Measurements from ENCODE around the gene CELF1. TPM values are rescaled to one million over a fixed set of nuclear protein-coding genes. Genes with fewer than 3 reads are reported as not detected.

CELF1 gene
- total and polyA plus RNA-seq, 11 donors, result 27.3 to 111 (median 85.5) TPM

DNA sequence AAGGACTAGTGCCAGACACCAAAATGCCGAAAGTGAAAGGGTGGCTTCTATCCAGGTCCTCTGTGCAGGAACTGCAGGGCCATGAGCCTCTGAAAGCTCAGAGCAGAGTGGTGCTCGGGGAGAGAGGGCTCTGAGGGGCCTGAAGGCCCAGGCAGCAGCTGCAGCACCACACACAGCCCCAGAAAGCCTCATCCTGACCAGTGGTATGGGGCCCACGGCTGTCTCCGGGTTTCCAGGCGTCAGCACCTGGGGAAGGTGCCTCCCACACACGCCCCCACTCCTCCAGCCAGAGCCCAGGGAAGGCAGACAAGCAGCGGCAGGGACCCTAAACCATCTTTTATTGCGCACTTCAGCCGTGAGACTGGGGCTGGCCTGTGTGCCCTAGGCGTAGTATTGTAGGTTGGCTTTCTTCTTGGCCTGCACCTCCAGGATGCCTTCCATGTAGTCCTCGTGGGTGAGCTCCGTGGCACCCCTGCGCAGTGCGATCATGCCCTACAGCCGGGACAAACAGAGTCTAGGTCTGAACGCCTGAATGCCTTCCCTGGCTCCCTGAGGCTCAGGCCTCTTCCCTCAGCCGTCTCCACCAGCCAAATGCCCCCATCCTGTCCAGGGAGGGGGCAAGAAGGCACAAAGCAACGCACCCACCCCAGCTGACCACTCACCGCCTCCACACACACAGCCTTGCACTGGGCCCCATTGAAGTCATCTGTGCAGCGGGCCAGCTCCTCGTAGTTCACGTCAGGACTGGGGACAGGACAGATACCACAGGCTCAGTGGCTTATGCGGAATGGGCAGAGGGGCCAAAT lies 134.3 kb downstream of the CELF1 start:
- peaks cover 7 to 37% (median 22%) of the 10 kb centered on the region in 12 donors for H3K4me1 ChIP-seq
- H3K27ac ChIP-seq, result no peak overlapping the region
- ATAC-seq (no peak), DNase-seq (peak in 1 of 5 donors; percentile 24)
- peaks cover 3 to 88% (median 82%) of the 10 kb centered on the region in 9 donors for H3K36me3 ChIP-seq
- H3K9me3 ChIP-seq, result no peaks in the 10 kb centered on the region
- no peak overlapping the region for H3K4me3 ChIP-seq
- intact Hi-C loops (cut with DNase I), result no loop called here
- 74 to 82% (median 81%) methylated on average over 22 to 23 of the region's 23 CpGs for WGBS, 4 donors
- no peaks in the 10 kb centered on the region for H3K27me3 ChIP-seq
- TF ChIP-seq, protein P1, sequence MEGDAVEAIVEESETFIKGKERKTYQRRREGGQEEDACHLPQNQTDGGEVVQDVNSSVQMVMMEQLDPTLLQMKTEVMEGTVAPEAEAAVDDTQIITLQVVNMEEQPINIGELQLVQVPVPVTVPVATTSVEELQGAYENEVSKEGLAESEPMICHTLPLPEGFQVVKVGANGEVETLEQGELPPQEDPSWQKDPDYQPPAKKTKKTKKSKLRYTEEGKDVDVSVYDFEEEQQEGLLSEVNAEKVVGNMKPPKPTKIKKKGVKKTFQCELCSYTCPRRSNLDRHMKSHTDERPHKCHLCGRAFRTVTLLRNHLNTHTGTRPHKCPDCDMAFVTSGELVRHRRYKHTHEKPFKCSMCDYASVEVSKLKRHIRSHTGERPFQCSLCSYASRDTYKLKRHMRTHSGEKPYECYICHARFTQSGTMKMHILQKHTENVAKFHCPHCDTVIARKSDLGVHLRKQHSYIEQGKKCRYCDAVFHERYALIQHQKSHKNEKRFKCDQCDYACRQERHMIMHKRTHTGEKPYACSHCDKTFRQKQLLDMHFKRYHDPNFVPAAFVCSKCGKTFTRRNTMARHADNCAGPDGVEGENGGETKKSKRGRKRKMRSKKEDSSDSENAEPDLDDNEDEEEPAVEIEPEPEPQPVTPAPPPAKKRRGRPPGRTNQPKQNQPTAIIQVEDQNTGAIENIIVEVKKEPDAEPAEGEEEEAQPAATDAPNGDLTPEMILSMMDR (IDR thresholded peaks at IDR 0.05), result no peak
- TF ChIP-seq POLR2A (IDR thresholded peaks at IDR 0.05), result no peak

DNA sequence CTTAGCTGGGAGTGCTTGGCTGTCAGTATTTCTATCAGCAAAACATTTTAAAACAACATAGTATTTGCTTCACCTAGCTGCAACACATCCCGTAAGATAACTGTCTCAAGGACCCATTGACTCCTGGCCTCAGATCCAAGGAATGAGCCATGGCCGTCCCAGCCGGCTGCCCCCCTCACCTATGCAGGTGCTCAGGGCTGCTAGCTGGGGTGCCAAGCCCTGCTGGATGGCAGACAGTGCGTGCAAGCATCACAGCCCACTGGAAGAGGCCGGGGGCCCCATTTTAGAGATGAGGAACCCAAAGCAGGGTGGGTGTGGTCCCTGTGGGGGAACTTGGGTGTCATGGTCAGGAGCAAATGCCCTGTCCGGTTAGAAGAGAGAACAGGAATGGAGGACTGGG lies 135.2 kb downstream of the CELF1 start:
- ATAC-seq (no peak), DNase-seq (peak in 1 of 5 donors; percentile 23)
- intact Hi-C loops (cut with DNase I), result no loop called here
- H3K36me3 ChIP-seq, result peaks cover 2 to 88% (median 81%) of the 10 kb centered on the region in 9 donors
- no peak overlapping the region for H3K27ac ChIP-seq
- no peak overlapping the region for H3K4me3 ChIP-seq
- 86 to 91% (median 89%) methylated on average over 6 of the region's 6 CpGs for whole genome bisulfite sequencing, 4 donors
- H3K4me1 ChIP-seq, result peaks cover 7 to 41% (median 22%) of the 10 kb centered on the region in 12 donors
- TF ChIP-seq, protein P1 (IDR thresholded peaks at IDR 0.05), result no peak
- TF ChIP-seq POLR2A (IDR thresholded peaks at IDR 0.05), result no peak
- no peaks in the 10 kb centered on the region for H3K9me3 ChIP-seq
- no peaks in the 10 kb centered on the region for H3K27me3 ChIP-seq

DNA sequence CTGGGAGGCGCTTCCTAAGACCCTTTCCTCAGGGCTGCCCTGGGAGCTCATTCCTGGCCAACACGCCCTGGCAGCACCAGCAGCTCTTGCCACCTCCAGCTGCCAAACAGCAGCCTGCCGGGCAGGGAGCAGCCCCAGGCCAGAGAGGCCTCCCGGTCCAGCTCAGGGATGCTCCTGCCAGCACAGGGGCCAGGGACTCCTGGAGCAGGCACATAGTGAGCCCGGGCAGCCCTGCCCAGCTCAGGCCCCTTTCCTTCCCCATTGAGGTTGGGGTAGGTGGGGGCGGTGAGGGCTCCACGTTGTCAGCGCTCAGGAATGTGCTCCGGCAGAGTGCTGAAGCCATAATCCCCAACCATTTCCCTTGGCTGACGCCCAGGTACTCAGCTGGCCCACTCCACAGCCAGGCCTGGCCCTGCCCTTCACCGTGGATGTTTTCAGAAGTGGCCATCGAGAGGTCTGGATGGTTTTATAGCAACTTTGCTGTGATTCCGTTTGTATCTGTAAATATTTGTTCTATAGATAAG lies 136.9 kb downstream of the CELF1 start:
- Histone ChIP-seq H3K36me3 (peaks cover 0 to 88% (median 76%) of the 10 kb centered on the region in 9 donors), H3K9me3 (no peaks in the 10 kb centered on the region), H3K4me3 (peak overlapping the region in 1 of 12 donors; percentile 21), H3K27ac (peak overlapping the region; percentile 38 to 92 (median 84)), H3K4me1 (peaks cover 7 to 46% (median 25%) of the 10 kb centered on the region in 12 donors), H3K27me3 (no peaks in the 10 kb centered on the region)
- intact Hi-C loops (cut with DNase I), result no loop called here
- ATAC-seq (peak; percentile 75 to 86 (median 80)), DNase-seq (peak; percentile 85 to 93 (median 87))
- TF ChIP-seq, protein P1 (IDR thresholded peaks at IDR 0.05), result no peak
- no peak for TF ChIP-seq POLR2A (IDR thresholded peaks at IDR 0.05)
- 11 to 19% (median 15%) methylated on average over 10 to 13 of the region's 13 CpGs for WGBS, 4 donors

Other genes with a start within 250 kb of the CELF1 start
- 1,000 to 10,000 TPM; 1,340 to 3,074 (median 2,074) TPM for gene MYBPC3, start 200.4 kb downstream of the CELF1 start, total RNA-seq
- gene MYBPC3, start 200.4 kb downstream of the CELF1 start, polyA plus RNA-seq, result 1,000 to 10,000 TPM in 1 of 2 donors, 100 to 1,000 TPM in 1; 425 to 1,204 TPM
- 10 to 100 TPM in 4 of 9 donors, 1 to 10 TPM in 5; 2.8 to 78.9 (median 8.5) TPM for gene SPI1, start 174.6 kb downstream of the CELF1 start, total RNA-seq
- gene SPI1, start 174.6 kb downstream of the CELF1 start, polyA plus RNA-seq, result 1 to 10 TPM; 4.3 to 7.7 TPM
- 10 to 100 TPM; 33.5 to 82.8 (median 45.3) TPM for gene SLC39A13, start 144.5 kb downstream of the CELF1 start, total RNA-seq
- gene SLC39A13, start 144.5 kb downstream of the CELF1 start, polyA plus RNA-seq, result 10 to 100 TPM; 56.5 to 97.3 TPM
- gene PSMC3, start 126.7 kb downstream of the CELF1 start, total RNA-seq, result 100 to 1,000 TPM; 121 to 215 (median 151) TPM
- gene PSMC3, start 126.7 kb downstream of the CELF1 start, polyA plus RNA-seq, result 100 to 1,000 TPM; 195 to 258 TPM
- 1 to 10 TPM; 1.4 to 6.5 (median 3.6) TPM for gene RAPSN, start 104.0 kb downstream of the CELF1 start, total RNA-seq
- 1 to 10 TPM in 1 of 2 donors, under 1 TPM in 1; 0.43 to 2.2 TPM for gene RAPSN, start 104.0 kb downstream of the CELF1 start, polyA plus RNA-seq
- 10 to 100 TPM; 17.4 to 77.4 (median 22.7) TPM for gene PTPMT1, start 12.5 kb upstream of the CELF1 start, total RNA-seq
- 10 to 100 TPM; 37.2 to 50.8 TPM for gene PTPMT1, start 12.5 kb upstream of the CELF1 start, polyA plus RNA-seq
- gene KBTBD4, start 25.8 kb upstream of the CELF1 start, total RNA-seq, result 10 to 100 TPM; 10.7 to 23.7 (median 15.7) TPM
- gene KBTBD4, start 25.8 kb upstream of the CELF1 start, polyA plus RNA-seq, result 10 to 100 TPM in 1 of 2 donors, 1 to 10 TPM in 1; 5.0 to 12.8 TPM
- 100 to 1,000 TPM; 134 to 310 (median 236) TPM for gene NDUFS3, start 25.9 kb upstream of the CELF1 start, total RNA-seq
- gene NDUFS3, start 25.9 kb upstream of the CELF1 start, polyA plus RNA-seq, result 100 to 1,000 TPM; 222 to 478 TPM
- 1 to 10 TPM in 1 of 9 donors, under 1 TPM in 5, not detected in 3; 0.21 to 1.3 (median 0.39) TPM for gene FAM180B, start 33.5 kb upstream of the CELF1 start, total RNA-seq
- under 1 TPM in 1 of 2 donors, not detected in 1; 0.15 TPM for gene FAM180B, start 33.5 kb upstream of the CELF1 start, polyA plus RNA-seq
- 1 to 10 TPM in 2 of 9 donors, under 1 TPM in 6, not detected in 1; 0.23 to 1.5 (median 0.67) TPM for gene C1QTNF4, start 41.3 kb upstream of the CELF1 start, total RNA-seq
- gene C1QTNF4, start 41.3 kb upstream of the CELF1 start, polyA plus RNA-seq, result under 1 TPM; 0.64 to 0.91 TPM
- 100 to 1,000 TPM in 5 of 9 donors, 10 to 100 TPM in 4; 38.2 to 135 (median 102) TPM for gene MTCH2, start 89.4 kb upstream of the CELF1 start, total RNA-seq
- gene MTCH2, start 89.4 kb upstream of the CELF1 start, polyA plus RNA-seq, result 10 to 100 TPM; 41.2 to 95.9 TPM
- 1 to 10 TPM in 1 of 9 donors, under 1 TPM in 2, not detected in 6; 0.37 to 1.4 (median 0.40) TPM for gene AGBL2, start 162.2 kb upstream of the CELF1 start, total RNA-seq
- gene AGBL2, start 162.2 kb upstream of the CELF1 start, polyA plus RNA-seq, result under 1 TPM; 0.03 to 0.19 TPM
- 10 to 100 TPM; 24.4 to 56.9 (median 42.5) TPM for gene FNBP4, start 214.2 kb upstream of the CELF1 start, total RNA-seq
- gene FNBP4, start 214.2 kb upstream of the CELF1 start, polyA plus RNA-seq, result 10 to 100 TPM; 20.1 to 41.6 TPM